Thyroid gland (tissue), 4 donors: ENCODE measurements around the gene RNF144A.

Source experiments
- CTCF ChIP-seq, 6 experiments: fragments of 200-600 bp in 3 of 6; fragments of 450-650 bp in 3 of 6; sonication (generic) in 3 of 6; IDR thresholded peaks; one replicate each; pipeline ENCODE4 v1.5.1; 2016 to 2019; ENCODE audit warnings: antibody characterized with exemption in 6 of 6, mild to moderate bottlenecking in 2 of 6, inconsistent platforms in 1 of 6, moderate library complexity in 1 of 6
- POLR2A ChIP-seq, 2 donors: fragments of 450-650 bp; IDR thresholded peaks; one replicate each; pipeline ENCODE4 v1.6.1; 2017; ENCODE audit warnings: antibody characterized with exemption in 2 of 2, mild to moderate bottlenecking in 2 of 2, moderate library complexity in 1 of 2

GRCh38 chr2:7037340-7038333, 120.4 kb downstream of the RNF144A start:
- TF ChIP-seq CTCF (IDR thresholded peaks at IDR 0.05) (peak; percentile 38 to 78 (median 65)), POLR2A (IDR thresholded peaks at IDR 0.05) (no peak)
